ENCODE data around the gene SLC38A9. TPM values are rescaled to one million over a fixed set of nuclear protein-coding genes. Genes with fewer than 3 reads are reported as not detected.

SLC38A9 gene
- total and polyA plus RNA-seq, 9 of the 15 experiments (the other 6 are each of a cell fraction or from before 2014, with no cell fraction given) = 14.0 to 34.5 (median 20.7) TPM

DNA sequence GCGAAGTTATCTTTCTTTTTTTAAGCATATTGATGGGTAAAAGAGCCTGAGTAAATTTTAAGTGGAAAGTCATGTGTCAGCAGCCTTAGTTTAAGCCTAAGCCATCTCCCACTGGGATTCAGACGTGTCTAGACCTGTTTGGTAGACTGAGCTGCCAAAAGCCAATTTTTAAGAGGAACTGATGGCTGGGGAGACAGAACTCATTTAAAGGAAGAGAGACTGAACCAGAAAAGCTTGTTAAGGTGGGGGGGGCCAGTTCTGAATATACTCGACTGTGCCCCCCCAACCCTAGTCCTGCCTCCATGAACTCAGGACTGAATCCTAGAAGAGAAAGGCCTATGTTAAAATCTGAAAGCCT is 119.0 kb downstream of the SLC38A9 start (continued):
- TF ChIP-seq ZNF175 (CRISPR knock-in tag; IDR thresholded peaks at IDR 0.05; ENCODE audit: low read depth) = no peak

DNA sequence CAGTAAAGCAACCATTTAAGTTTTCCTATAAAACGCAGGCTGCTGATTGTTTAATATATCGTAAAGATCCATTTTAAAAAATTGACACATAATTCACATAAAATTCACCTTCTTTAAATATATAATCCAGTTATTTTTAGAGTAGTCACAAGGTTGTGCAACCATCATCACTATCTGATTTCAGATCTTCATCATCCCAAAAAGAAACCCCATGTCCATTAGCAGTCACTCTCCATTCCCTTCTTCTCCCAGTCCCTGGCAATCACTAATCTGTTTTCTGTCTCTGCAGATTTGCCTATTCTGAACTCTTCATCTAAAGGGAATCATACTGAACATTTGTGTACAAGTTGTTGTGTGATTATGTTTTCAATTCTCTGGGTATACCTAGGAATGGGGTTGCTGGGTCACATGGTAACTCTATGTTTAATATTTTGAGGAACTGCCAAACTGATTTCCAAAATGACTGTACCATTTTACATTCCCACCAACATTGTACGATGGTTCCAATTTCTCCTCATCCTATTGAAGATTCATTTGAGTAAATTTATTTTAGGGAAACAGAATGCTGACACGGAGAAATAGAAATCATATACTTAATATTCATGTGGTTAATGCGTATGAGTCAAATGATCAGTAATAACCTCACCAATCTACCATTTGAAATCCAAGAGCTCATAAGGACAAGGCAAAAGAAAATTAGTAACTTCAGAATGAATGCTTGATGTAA is 119.6 kb downstream of the SLC38A9 start:
- Histone ChIP-seq H3K36me3 (ENCODE audit: control insufficient read depth, insufficient read depth, low read length) (no peaks in the 10 kb centered on the region), H2AFZ (ENCODE audit: low read depth, low read length) (no peak overlapping the region), H3K79me2 (ENCODE audit: control insufficient read depth, insufficient read depth, low read length) (no peaks in the 10 kb centered on the region), H3K27ac (ENCODE audit: extremely low read depth, low read depth, low read length) (no peak overlapping the region), H3K27me3 (ENCODE audit: control insufficient read depth in 2 of 2, insufficient read depth in 2 of 2, low read length in 2 of 2) (peaks cover 4 to 12% of the 10 kb centered on the region in 2 experiments; a peak in 4 of 5 replicates), H3K9me1 (ENCODE audit: control insufficient read depth, insufficient read depth, low read length) (no peaks in the 10 kb centered on the region), H3K9ac (ENCODE audit: insufficient read depth in 1 of 2, low read depth in 2 of 2, low read length in 2 of 2) (no peak overlapping the region), H3K4me3 (no peak overlapping the region), H3K9me3 (replicated peaks; ENCODE audit: control insufficient read depth, insufficient read depth, low read depth, low read length) (no peaks in the 10 kb centered on the region), H3K4me2 (ENCODE audit: insufficient read depth, low read length) (no peak overlapping the region), H4K20me1 (replicated peaks; ENCODE audit: control insufficient read depth, insufficient read depth, low read length) (no peaks in the 10 kb centered on the region), H3K4me1 (replicated peaks in 1 of 2; ENCODE audit: control insufficient read depth in 2 of 2, insufficient read depth in 2 of 2, low read length in 2 of 2) (no peaks in the 10 kb centered on the region)
- POLR2A ChIA-PET = no interaction called here
- intact Hi-C loops (cut with micrococcal nuclease) (no loop called here), in situ Hi-C loops (cut with MboI) (no loop called here)
- CTCF ChIA-PET (ENCODE audit: low intra/inter-chr PET ratio) = no interaction called here
- FAIRE-seq (no peak), DNase-seq (ENCODE audit: extremely low read depth in 1 of 4, low spot score in 3 of 4) (no peak), ATAC-seq (no peak)
- no TSS peak for BruUV-seq (replicated peaks)
- WGBS (ENCODE audit: insufficient coverage, low coverage, missing lambda C conversion rate) = 2% methylated on average over 5 of the region's 5 CpGs
- TF ChIP-seq NFYB (IDR thresholded peaks at IDR 0.05; ENCODE audit: extremely low read depth, insufficient read length) = no peak
- TF ChIP-seq ZNF316 (IDR thresholded peaks at IDR 0.05) = peak; percentile 51
- 0 out of 2 replicates have a peak, but pooled peaks have one; percentile 16 for TF ChIP-seq MAFG (tag; conservative IDR thresholded peaks at IDR 0.05)
